GM21825 (cell line): ENCODE measurements around the gene USO1.
"Not testable (repeated sequence)": the region's sequence is repeated elsewhere in the genome, so short reads cannot be mapped to it uniquely, and the experiment has no call there.

Source experiments
- ATAC-seq: cut with Tn5 transposase; IDR thresholded peaks from one replicate; pipeline ENCODE4 v1.9.1; 2021; ENCODE audit warnings: mild to moderate bottlenecking, moderate library complexity; ENCODE audit not compliant: unreplicated experiment

The USO1 gene

GRCh38 chr4:75745161-75745560, 20.8 kb downstream of the USO1 start:
- ATAC-seq, result no peak

- ATAC-seq, result no peak
Observed at GRCh38 chr4:75745721-75746199, 21.4 kb downstream of the USO1 start.

- ATAC-seq, result no peak
Observed at GRCh38 chr4:75752637-75753036, 28.3 kb downstream of the USO1 start.

GRCh38 chr4:75769036-75769435, 44.7 kb downstream of the USO1 start:
- no peak for ATAC-seq

GRCh38 chr4:75771607-75772006, 47.2 kb downstream of the USO1 start:
- no peak for ATAC-seq

- ATAC-seq, result no peak
Observed at GRCh38 chr4:75777589-75777988, 53.2 kb downstream of the USO1 start.

- no peak for ATAC-seq
Observed at GRCh38 chr4:75779105-75779757, 54.9 kb downstream of the USO1 start.

- ATAC-seq, result no peak
Observed at GRCh38 chr4:75781305-75781704, 56.9 kb downstream of the USO1 start.

GRCh38 chr4:75786526-75786925, 62.1 kb downstream of the USO1 start:
- peak; percentile 51 for ATAC-seq

GRCh38 chr4:75786938-75787337, 62.6 kb downstream of the USO1 start:
- no peak for ATAC-seq

GRCh38 chr4:75790024-75790423, 65.6 kb downstream of the USO1 start:
- no peak for ATAC-seq

GRCh38 chr4:75800972-75801371, 76.6 kb downstream of the USO1 start:
- no peak for ATAC-seq

- not testable (repeated sequence) for ATAC-seq
Observed at GRCh38 chr4:75806035-75806434, 81.7 kb downstream of the USO1 start.

- no peak for ATAC-seq
Observed at GRCh38 chr4:75817901-75818300, 93.5 kb downstream of the USO1 start.

GRCh38 chr4:75819121-75819520, 94.7 kb downstream of the USO1 start:
- no peak for ATAC-seq

- no peak for ATAC-seq
Observed at GRCh38 chr4:75820197-75820596, 95.8 kb downstream of the USO1 start.

- ATAC-seq, result no peak
Observed at GRCh38 chr4:75820676-75821075, 96.3 kb downstream of the USO1 start.

- no peak for ATAC-seq
Observed at GRCh38 chr4:75821216-75821615, 96.8 kb downstream of the USO1 start.

- ATAC-seq, result no peak
Observed at GRCh38 chr4:75821966-75822365, 97.6 kb downstream of the USO1 start.

- no peak for ATAC-seq
Observed at GRCh38 chr4:75822416-75822815, 98.0 kb downstream of the USO1 start.

- no peak for ATAC-seq
Observed at GRCh38 chr4:75823812-75824211, 99.4 kb downstream of the USO1 start.

GRCh38 chr4:75830906-75831305, 106.5 kb downstream of the USO1 start:
- no peak for ATAC-seq

GRCh38 chr4:75831856-75832405, 107.6 kb downstream of the USO1 start:
- no peak for ATAC-seq
